ENCODE results near the gene ALS2CL. TPM values are rescaled to one million over a fixed set of nuclear protein-coding genes. Genes with fewer than 3 reads are reported as not detected.
A peak's percentile ranks its signal among the peaks of the same experiment; 100 is the strongest.

The ALS2CL gene
- total RNA-seq, 2 experiments from 2014 or later, result 3.6 to 4.5 TPM

DNA sequence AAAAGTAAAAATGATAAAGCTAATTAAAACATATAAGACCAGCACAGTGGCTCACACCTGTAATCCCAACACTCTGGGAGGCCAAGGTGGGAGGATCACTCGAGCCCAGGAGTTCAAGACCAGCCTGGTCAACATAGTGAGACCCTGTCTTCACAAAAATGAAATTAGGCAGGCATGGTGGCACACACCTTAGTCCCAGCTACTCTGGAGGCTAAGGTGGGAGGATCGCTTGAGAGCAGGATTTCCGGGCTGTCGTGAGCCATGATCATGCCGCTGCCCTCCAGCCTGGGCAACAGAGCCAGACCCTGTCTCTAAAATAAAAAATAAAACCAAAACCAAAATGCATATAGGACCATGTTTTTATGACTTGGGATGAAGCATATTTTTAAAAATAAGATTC, 29.0 kb upstream of the ALS2CL start:
- ATAC-seq (ENCODE audit: low read depth) (no peak), DNase-seq (no peak)
- Mint-ChIP-seq H3K27ac (no peak overlapping the region), H3K4me1 (no peaks in the 10 kb centered on the region), H3K9me3 (no peaks in the 10 kb centered on the region), H3K36me3 (no peaks in the 10 kb centered on the region), H3K4me3 (no peak overlapping the region), H3K27me3 (peaks cover 29% of the 10 kb centered on the region)
- POLR2A ChIA-PET, result no interaction called here

DNA sequence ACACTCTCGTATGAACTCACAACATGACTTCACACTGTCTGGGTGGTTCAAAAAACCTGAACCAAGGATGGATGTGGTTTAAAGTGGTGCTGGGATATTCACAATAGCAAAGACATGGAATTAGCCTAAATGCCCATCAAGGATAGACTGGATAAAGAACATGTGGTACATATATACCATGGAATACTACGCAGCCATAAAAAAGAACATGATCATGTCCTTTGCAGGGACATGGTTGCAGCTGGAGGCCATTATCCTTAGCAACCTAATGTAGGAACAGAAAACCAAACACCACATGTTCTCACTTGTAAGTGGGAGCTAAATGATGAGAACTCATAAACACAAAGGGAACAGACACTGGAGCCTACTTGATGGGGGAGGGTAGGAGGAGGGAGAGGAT, 27.5 kb upstream of the ALS2CL start:
- Mint-ChIP-seq H3K9me3 (no peaks in the 10 kb centered on the region), H3K4me3 (no peak overlapping the region), H3K27me3 (peaks cover 27% of the 10 kb centered on the region), H3K27ac (no peak overlapping the region), H3K36me3 (no peaks in the 10 kb centered on the region), H3K4me1 (no peaks in the 10 kb centered on the region)
- DNase-seq, result no peak
- POLR2A ChIA-PET, result no interaction called here
- no peak for ATAC-seq (ENCODE audit: low read depth)

GRCh38 chr3:46719735-46720271, 26.3 kb upstream of the ALS2CL start:
- H3K36me3 Mint-ChIP-seq, result no peaks in the 10 kb centered on the region

DNA sequence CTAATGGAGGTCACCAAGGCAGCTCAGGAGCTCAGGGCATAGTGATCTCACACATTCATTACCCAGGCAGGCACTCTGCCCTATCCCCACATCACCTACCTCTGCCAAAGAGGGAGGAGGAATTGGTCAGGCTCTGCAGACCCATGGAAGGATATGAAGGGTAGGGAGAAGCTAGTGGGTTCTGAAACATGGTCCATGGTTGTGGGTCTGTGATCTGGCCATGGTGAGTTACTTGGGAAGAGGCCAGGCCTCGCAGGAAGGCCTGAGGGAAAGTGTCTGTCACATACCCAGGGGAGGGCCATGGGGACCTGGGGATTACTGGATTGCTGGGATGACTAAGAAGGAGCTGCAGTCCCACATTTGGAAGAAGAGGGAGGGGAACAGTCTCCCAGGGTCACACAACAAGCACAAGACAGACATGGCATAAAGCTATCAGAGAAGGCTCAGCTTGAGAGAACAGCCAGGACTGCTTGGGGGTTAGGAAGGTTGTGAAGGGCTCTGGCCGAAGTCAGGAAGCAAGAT, 25.6 kb upstream of the ALS2CL start:
- POLR2A ChIA-PET, result no interaction called here
- Mint-ChIP-seq H3K9me3 (no peaks in the 10 kb centered on the region), H3K4me1 (no peaks in the 10 kb centered on the region), H3K27me3 (peaks cover 21% of the 10 kb centered on the region), H3K27ac (no peak overlapping the region), H3K4me3 (no peak overlapping the region), H3K36me3 (no peaks in the 10 kb centered on the region)
- DNase-seq (no peak), ATAC-seq (ENCODE audit: low read depth) (no peak)

More at GRCh38 chr3:46719735-46720271, 26.3 kb upstream of the ALS2CL start:
- DNase-seq, result no peak
- Mint-ChIP-seq H3K27me3 (peaks cover 23% of the 10 kb centered on the region), H3K9me3 (no peaks in the 10 kb centered on the region), H3K27ac (no peak overlapping the region), H3K4me1 (no peaks in the 10 kb centered on the region), H3K4me3 (no peak overlapping the region)
- no peak for ATAC-seq (ENCODE audit: low read depth)
- POLR2A ChIA-PET, result no interaction called here

DNA sequence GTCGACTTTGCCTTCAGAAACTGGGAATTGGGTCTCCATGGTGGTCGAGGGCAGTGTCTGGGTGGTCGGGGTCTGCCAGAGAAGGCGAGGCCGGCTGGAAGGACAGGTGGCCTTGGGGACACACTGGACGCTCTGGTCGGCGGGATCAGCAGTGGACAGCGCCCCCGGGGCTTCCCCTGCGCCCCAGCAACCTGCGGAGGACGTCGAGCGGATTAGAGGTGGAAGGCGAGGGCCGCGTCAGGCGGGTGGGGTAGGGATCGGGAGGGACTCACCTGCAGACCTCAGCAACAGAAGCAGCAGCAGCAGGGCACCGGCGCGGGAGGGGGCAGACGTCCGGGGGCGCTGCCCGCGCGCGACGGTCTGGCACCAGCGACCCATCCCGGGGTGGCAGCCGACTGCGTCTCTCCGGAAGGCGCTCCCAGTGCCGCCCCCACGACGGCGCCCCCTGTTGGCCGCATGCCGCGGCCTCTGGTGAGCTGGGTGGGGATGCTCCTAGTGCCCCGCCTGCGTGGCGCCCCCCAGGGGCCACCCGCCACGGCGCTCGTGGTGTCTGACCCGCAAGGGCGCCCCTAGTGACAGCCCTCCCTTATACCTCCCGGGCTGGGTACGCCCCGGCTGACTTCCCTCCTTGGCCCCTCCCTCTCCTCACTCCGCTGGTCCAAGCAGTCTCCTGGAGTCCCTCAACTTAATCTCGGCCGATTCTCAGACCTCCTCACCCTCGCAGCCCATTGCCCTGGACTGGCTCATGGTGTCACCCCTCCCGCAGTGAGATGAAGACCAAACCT, 24.2 kb upstream of the ALS2CL start, which contains the start of gene PRSS50:
Gene PRSS50 (minus strand): TSS at position 423 of the 785 bp plus-strand sequence. CDS start 45 bp downstream, at position 378.
- Mint-ChIP-seq H3K27ac (no peak within 1 kb of the TSS), H3K9me3 (no peaks in the 10 kb centered on the region), H3K36me3 (no peaks in the 10 kb centered on the region), H3K27me3 (peaks cover 21% of the 10 kb centered on the region), H3K4me3 (no peak within 1 kb of the TSS), H3K4me1 (no peaks in the 10 kb centered on the region)
- DNase-seq, result no peak
- ATAC-seq (ENCODE audit: low read depth), result peak; percentile 57
- POLR2A ChIA-PET, result no interaction called here

- no peaks in the 10 kb centered on the region for H3K9me3 Mint-ChIP-seq
- H3K36me3 Mint-ChIP-seq, result no peaks in the 10 kb centered on the region
- H3K4me3 Mint-ChIP-seq, result no peak overlapping the region
- H3K27me3 Mint-ChIP-seq, result peaks cover 19% of the 10 kb centered on the region
- ATAC-seq (ENCODE audit: low read depth) (no peak), DNase-seq (no peak)
- no peaks in the 10 kb centered on the region for H3K4me1 Mint-ChIP-seq
- no peak overlapping the region for H3K27ac Mint-ChIP-seq
- POLR2A ChIA-PET, result no interaction called here
These were observed 23.3 kb upstream of the ALS2CL start for GRCh38 chr3:46716461-46717441.

DNA sequence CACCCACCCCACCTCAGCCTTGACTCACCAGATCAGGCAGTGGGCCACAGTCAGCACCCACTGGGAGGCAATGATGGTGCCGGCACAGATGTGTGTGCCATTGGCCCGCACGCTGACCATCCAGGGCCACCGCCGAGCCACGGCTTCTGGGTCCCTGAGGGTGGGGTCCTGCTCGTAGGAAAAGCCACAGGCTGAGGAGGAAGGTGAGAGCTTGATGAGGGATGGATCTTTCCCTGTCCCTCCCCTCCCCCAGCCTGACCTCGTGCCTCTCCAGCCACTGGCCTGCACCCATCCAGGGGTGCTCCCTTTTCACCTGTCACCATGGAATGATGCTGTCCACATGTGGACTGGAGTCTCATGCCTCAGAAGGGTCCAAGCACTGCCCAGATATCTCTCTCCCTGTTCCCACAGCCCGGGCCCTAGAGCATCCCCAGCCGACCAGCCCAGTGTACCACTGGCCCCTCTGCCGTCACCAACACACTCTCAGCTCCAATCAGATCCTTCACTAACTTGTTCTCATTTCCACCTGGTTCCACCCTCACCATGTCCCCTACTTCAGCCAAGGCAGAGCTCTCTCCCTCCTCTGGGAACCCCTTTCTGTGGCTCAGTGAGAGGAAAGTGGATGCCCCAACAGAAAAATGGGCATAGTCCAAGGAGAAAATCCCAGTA, 22.2 kb upstream of the ALS2CL start:
- H3K36me3 Mint-ChIP-seq, result no peaks in the 10 kb centered on the region
- POLR2A ChIA-PET, result no interaction called here
- ATAC-seq (ENCODE audit: low read depth), result no peak

GRCh38 chr3:46714728-46715506, 21.4 kb upstream of the ALS2CL start:
- POLR2A ChIA-PET, result no interaction called here
- Mint-ChIP-seq H3K4me1 (no peaks in the 10 kb centered on the region), H3K36me3 (no peaks in the 10 kb centered on the region), H3K9me3 (no peaks in the 10 kb centered on the region), H3K4me3 (no peak overlapping the region), H3K27ac (no peak overlapping the region), H3K27me3 (peaks cover 14% of the 10 kb centered on the region)
- ATAC-seq (ENCODE audit: low read depth), result no peak
- no peak for DNase-seq

More for the DNA sequence above, 22.2 kb upstream of the ALS2CL start:
- H3K27ac Mint-ChIP-seq, result no peak overlapping the region
- H3K27me3 Mint-ChIP-seq, result peaks cover 16% of the 10 kb centered on the region
- no peaks in the 10 kb centered on the region for H3K4me1 Mint-ChIP-seq
- H3K9me3 Mint-ChIP-seq, result no peaks in the 10 kb centered on the region
- no peak overlapping the region for H3K4me3 Mint-ChIP-seq
- no peak for DNase-seq

GRCh38 chr3:46713898-46714552, 20.5 kb upstream of the ALS2CL start:
- no peaks in the 10 kb centered on the region for H3K9me3 Mint-ChIP-seq
- ATAC-seq (ENCODE audit: low read depth) (no peak), DNase-seq (no peak)
- no peaks in the 10 kb centered on the region for H3K36me3 Mint-ChIP-seq
- H3K4me1 Mint-ChIP-seq, result no peaks in the 10 kb centered on the region
- H3K27me3 Mint-ChIP-seq, result peaks cover 9% of the 10 kb centered on the region
- no peak overlapping the region for H3K27ac Mint-ChIP-seq
- no peak overlapping the region for H3K4me3 Mint-ChIP-seq
- POLR2A ChIA-PET, result no interaction called here

DNA sequence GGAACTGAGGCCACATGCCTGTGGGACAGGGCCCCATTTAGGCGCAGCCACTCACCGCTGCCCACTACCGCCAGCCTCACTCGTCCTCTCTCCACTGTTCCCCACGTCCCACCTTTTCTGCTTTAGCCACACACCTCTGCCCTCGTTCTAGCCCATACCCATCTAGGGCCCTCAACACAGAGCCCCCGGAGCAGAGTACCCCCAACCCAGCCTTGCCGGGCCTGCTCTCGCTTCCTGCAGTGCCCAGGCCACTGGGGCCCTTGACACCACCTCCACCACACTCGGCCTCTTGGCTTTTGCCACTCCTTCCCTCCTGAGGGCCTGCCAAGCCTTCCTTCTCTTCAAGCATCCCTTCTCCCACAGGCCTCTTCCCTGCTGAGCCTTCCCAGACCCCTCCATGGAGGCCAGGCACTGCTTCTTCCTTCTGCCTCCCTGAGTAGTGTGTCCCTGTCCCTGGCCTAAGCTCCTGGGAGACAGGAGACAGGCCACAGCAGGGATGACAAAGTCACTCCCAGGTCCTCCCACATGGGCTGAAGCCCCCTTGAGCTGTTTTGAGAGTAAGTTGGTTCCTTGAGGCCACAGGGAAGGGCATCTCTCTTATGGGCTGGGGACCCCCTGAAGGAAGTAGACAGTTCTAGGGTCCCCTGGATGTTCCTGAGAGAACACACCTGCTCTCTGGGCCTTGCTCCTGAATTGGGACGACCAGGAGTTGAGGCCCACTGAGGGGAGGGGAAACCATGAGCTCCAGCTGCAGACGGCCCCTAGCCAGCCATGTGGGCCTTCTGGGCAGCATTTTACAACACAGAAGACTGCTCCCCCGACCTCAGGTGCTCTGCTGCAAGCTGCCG, 19.8 kb upstream of the ALS2CL start:
- peaks cover 8% of the 10 kb centered on the region for H3K27me3 Mint-ChIP-seq
- POLR2A ChIA-PET, result no interaction called here

DNA sequence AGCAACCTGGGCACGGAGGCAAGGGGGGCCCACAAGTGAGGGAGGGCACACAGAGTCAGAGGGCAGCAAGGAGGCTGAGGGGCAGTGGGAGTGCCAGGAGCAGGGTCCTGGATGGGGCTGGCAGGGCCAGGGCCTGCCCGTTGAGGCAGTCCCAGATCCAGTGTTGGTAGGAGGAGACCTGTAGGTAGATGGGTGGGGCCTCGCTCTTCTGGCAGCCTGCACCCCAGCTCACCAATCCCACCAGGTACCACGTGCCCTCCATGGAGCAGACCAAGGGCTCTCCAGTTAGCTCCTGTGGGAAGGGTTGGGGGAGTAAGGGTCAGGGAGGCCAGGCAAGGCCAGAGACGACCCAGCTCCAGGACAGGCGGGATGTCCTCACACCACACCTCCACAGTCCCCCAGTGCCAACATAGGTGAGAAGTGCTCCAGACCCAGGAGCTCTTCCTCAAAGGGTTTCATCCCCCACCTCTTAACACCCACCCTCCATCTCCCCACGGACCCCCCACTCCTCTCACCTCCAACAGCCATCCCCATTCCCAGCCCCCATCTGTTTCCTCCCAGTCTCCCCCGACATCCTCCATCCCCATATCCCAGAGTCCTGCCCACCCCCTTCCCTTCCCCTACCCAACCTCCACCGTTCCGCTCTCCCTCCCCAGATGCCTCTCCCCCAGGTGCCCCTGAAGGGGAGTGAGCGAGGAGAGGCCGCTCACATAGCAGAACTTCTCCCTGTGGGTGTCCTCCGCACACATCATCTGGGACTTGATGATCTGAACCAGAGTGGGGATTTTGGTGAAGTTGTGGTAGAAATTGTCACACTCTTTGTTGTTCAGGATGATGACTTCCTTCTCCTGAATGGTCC, 18.9 kb upstream of the ALS2CL start:
- POLR2A ChIA-PET, result no interaction called here
- DNase-seq (no peak), ATAC-seq (ENCODE audit: low read depth) (no peak)
- peak overlapping the region; percentile 19 for H3K27ac Mint-ChIP-seq
- no peak overlapping the region for H3K4me3 Mint-ChIP-seq
- H3K9me3 Mint-ChIP-seq, result no peaks in the 10 kb centered on the region
- H3K4me1 Mint-ChIP-seq, result no peaks in the 10 kb centered on the region
- H3K36me3 Mint-ChIP-seq, result no peaks in the 10 kb centered on the region
- H3K27me3 Mint-ChIP-seq, result peaks cover 5% of the 10 kb centered on the region

More for the DNA sequence above, 19.8 kb upstream of the ALS2CL start:
- Mint-ChIP-seq H3K36me3 (no peaks in the 10 kb centered on the region), H3K27ac (peak overlapping the region; percentile 19), H3K9me3 (no peaks in the 10 kb centered on the region), H3K4me1 (no peaks in the 10 kb centered on the region), H3K4me3 (no peak overlapping the region)
- ATAC-seq (ENCODE audit: low read depth), result no peak
- DNase-seq, result no peak
